GM23248 (cell line): ENCODE data around the gene GABRB3.

ENCODE experiments used
- EZH2 ChIP-seq: fragments of 200-600 bp; sonication (generic); IDR thresholded peaks from 2 replicates; pipeline ENCODE4 v1.6.1; 2018; ENCODE audit warnings: antibody characterized with exemption, mild to moderate bottlenecking; ENCODE audit not compliant: insufficient read depth, poor library complexity, severe bottlenecking
- EZH2phosphoT487 ChIP-seq: fragments of 200-600 bp; sonication (generic); IDR thresholded peaks from 2 replicates; pipeline ENCODE4 v1.6.1; 2018; ENCODE audit warnings: antibody characterized with exemption, moderate library complexity, mild to moderate bottlenecking, low read depth; ENCODE audit not compliant: insufficient read depth

DNA sequence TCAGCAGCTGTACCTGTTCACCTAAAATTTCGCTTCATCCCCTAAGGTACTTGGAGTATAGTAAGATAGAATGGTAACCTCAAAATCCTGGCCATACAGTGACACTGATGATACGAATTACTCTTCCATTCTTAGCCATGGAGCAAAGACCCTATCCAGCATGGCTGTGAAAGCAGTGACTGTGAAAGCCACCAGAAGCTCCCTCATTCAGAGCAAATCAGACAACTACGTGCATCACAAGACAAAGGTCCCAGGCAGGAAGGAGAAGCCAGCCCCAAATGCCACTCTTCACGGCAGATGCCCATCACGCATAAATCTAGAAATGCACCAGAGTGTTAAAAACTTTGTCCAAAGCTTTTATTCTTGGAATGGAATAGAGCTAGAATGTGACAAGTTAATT, 99.4 kb downstream of the GABRB3 start:
- TF ChIP-seq EZH2phosphoT487 (no peak), EZH2 (no peak)
